Stimulated activated CD8-positive, alpha-beta memory T cell treated with anti-CD3 and anti-CD28 coated beads, Interleukin-15, amount 100 ng/mL, for 4 hours (primary cell): ENCODE measurements around the gene THRB.

ENCODE experiments used
- DNase-seq, 2 donors: peaks; one replicate each; pipeline ENCODE4 v3.0.0-alpha.2; 2020; ENCODE audit warnings: low read depth in 2 of 2

The THRB gene

DNA sequence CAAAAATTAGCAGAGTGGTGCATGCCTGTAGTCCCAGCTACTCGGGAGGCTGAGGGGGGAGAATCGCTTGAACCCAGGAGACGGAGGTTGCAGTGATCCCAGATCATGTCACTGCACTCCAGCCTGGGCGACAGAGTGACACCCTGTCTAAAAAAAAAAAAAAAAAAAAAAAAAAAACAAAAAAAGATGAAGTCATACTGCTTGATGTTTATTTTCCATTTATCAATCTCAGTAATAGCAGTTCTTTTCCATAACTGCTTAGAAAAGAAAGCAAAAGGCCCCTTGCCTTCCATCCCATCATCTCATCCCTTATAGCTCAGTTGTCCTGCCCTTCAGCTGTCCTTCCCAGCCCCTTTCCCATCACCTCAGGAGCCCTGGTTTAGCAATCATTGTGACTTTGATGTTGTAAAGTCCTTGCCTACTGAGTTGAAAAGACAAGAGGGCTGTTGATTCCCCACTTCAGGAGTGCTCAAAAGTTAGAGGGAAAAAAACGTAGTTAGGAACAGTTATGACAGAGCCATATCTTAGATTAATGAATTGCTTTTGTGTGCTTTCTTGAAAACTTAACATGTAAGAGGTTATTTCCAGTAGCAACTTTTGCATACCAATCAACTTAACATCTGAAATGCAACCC lies 18.0 kb upstream of the THRB start:
- DNase-seq, result no peak

DNA sequence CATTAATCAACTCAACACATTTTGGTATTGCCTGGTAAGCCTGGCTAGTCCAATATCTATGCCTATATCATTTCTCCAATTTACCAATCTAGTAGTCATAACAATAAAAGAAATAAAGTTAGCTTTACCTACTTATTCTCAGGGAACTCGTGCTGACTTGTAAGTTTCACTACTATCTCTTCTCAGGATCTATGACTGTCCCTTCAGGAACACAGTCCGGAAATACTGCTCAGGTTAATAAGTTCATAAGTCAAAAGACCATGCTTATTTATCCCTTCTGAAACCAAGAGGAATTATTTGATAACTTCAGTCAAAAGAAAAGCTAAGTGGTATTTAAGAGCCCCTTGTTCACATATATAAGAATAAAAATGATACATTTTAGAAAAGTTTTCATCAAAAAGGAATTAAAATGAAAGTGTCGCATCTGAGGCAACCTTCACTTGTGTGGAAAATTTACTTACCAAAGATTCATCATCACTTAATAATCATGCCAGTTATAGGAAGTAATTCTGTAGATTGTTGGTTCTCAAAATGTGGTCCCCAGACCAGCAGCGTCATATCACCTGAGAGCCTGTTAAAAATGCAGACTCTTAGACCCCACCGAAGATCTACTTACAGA lies 15.5 kb upstream of the THRB start:
- DNase-seq, result no peak

DNA sequence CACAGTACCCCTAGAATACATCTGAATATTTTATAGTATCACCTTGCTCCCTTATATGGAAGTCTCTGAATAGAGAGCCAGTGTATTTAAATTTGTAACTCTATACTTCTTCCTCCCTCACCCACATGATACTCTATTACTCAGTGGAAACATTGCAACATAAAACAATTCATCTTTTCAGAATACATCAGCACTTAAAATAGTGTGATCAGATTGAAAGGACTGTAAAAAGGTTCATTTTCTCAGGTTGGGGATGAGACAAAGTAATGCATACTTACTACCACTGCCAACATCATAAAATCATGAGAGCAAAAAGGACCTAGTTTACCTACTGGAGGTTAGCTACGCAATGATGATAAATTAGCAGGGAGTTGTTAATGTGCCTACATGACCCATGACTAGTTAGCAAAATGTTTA lies 13.8 kb upstream of the THRB start:
- no peak for DNase-seq

DNA sequence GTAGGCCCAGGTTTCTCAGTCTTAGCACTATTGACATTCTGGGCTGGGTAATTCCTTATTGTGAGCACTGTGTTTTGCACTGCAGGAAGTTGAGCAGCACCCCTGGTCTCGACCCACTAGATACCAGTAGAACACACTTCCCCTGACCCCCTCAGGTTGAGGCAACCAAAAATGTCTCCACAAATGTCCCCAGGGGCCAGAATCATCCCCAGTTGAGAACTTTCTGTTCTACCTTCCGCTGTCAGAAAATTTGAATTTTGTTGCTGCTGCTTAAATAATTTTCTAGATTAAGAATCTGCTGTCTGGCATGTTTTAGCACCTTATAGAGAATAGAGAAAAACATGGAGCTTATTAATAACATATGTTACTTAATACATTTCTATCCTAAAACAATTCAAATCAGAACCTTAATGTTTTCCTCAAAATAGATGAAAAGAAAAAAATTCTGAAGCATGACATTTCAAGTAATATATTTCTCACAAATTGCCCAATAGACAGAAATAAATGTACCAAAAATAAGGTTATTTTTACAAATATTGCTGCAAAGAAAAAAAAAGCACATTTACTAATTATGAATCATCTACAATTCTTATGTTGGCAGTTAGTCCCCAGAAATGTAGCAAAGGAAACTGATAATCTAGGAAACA lies 13.2 kb upstream of the THRB start:
- no peak for DNase-seq

DNA sequence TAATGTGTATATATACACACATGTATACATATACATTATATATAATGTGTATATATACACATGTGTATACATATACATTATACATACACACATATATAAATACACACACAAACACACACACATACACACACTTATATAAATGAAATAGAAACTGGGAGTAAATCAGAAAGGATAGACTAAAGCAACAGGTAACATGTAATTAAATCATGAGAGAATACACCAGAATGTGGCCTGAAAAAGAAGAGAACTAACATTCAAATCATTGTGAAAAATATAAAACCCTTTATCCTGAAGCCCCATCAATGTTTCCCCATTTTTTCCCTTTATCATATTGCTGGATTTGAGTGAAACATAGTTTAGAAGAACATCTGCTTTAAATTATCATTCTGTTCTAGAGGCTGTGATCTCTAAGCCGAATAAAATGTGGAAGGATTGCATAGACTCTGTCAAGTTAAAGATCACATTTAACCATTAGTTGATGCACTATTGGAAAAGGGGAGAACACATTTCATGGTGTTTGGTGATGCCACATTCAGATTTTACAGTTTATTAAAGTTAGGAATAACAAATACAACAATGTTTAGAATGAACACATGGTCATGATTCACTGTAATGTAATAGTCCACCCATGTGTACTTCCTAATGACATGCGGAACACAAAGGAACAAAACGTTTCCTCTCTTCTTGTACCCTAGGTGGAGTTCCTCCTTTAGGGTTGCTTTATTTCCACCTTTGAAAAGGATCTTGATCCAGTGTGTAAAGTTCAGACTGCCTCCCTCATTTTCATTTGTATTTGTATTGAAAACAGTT lies 12.5 kb upstream of the THRB start:
- no peak for DNase-seq

DNA sequence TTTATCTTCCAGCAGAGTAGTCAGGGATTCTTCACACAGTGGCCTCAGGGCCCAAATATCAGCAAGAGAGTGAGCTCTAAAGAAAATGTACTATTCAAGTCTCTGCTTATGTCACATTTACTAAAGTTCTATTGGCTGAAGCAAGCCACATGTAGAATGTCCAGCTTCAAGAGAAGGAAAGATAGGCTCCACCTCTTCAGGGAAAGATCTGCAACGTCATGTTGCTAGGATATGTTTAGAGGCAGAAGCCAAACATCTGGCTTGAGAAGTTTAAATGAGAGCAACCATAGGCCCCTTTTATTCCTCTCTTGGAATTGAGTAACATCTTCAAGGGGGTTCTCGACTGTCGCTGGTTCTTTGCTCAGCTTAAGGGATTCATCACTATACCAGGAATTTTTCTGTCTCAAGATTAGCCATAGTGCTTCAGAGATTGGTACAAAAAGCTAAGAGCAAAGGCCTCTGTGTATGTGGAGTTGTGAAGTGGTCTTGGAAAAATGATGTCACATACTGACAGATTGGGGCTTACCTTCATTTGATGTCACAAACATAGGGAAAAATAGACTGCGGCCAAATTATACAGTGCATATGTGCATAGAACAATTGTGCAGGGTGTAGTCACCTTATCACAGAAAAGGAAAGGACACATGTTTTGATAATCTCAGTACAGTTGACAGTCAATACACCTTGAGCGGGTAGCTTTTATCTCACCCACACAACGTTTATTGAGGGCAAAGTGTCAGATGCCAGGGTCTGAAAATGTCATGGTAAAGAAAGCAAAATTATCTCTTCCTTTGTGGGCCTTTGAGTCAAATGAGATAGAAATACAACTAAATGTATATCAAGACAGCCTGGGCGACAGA lies 11.3 kb upstream of the THRB start:
- DNase-seq, result no peak

DNA sequence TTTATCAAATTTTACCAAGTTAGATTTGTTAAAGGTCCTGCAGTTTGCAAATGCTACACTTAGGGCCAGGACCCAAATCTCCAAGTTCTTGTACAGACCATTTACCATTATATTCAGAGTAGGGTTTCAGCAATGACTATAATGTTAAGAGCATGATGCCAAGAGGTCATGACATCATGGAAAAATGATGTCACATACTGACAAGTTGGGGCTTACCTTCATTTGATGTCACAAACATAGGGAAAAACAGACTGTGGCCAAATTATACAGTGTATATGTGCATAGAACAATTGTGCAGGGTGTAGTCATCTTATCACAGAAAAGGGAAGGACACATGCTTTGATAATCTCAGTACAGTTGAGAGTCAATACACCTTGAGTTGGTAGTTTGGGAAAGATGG lies 10.1 kb upstream of the THRB start:
- no peak for DNase-seq

DNA sequence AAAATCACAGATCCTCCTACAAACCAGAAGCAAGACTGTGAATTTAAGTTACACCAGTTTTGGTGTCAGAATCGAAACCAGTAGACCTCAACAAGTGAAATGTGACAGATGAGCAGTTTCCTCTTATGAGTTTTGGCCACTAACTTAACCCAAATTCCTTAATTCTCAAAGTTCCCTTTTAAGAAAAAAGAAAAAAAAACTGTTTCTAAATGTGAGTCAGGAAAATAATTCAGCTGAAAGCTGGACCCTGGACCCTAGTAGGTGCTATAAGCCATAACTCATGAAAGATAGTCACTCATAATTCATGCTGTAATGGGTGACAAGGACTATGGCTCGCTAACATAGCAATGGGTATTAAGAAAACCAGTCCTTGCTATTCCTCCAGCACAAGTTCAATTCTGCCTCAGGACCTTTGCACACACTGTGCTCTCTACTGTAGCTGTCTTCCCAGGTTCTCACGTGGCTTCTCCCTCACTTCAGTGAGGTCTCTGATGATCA lies 9.0 kb upstream of the THRB start:
- no peak for DNase-seq

DNA sequence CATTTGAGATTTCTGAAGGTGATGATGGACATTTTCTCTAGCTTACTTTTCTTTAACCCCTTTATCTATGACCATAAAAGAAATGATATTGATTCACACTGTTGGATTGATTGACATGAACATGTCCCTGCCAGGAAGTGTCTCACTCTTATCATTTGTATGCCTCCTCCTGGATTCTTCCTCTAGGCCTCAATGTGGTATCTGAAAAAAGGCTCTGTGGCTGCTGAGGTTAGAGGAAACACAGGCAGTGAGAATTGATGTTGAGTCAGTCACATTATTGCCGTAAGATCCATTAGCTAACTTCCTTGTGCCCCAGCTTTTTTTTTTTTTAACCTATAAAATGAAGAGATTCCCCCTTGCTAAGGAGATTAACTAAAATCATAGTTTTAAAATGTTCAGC lies 8.0 kb upstream of the THRB start:
- DNase-seq, result no peak

DNA sequence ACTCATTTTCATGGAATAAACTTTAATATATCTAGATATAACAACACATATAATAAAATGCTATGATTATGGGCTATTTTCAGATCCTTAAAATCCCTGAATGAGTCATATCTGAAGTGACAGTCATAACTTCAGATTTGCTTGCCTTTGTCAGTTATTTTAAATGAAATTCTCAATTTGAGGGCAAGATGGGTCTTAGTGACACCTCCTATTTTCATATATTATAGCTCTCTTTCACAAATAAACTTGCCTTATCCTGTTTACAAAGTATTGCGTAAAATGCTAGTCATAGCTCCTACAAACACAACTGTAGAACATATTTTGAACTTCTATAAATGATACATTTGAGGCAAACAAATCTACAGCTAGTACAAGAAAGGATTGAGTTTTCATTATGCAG lies 6.2 kb upstream of the THRB start:
- no peak for DNase-seq

DNA sequence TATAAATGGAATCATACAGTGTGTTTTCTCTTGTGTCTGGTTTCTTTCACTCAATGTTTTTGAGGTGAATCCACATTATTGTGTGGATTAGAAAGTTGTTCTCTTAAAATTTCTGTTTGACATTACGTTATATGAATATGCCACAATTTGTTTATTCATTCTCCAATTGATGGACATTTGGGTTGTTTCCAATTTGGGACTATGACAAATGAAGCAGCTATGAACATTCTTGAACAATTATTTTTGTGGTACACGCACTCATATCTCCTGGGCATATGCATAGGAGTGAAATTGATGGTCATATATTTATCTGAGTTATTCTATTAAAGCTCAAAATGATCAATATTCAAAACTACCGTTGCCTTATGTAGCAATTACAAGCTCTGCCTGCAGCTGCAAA lies 5.3 kb upstream of the THRB start:
- DNase-seq, result no peak

DNA sequence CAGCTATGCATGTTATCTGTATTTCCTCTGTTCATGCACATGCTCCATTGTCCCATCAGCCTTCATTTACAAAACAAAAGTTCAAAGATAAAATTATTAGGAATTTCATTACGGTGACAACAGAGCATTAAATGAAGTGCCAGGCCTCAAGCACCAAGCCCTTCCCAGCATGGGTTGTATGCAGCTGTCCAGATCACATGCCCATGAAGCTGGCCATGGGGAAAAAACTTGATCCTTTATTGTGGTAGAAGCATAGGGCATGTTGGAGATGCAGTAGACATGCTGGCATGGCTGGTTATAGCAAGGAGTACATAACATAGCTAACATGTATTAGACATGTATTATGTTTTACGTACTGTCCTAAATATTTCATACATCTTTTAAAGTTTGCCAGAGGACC lies 4.1 kb upstream of the THRB start:
- no peak for DNase-seq

DNA sequence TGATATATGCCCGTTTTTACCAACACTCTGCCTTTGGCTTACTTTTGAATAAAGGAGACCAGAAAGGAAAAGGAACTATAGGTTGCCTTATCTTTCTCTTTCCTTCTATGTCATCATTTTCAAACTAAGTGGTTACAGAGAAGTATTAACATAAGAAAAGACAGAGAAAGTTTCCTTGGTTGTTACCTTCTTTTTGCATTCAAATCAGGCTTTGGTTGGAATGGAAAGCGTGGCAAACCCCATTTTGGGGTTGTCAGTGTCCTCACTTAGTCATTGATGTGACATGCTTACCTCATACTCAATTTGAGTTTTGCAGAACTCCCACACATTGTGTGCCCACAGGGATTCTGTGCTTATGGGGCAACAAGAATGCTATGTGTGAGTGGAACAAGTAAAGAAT lies 3.7 kb upstream of the THRB start:
- DNase-seq, result no peak

DNA sequence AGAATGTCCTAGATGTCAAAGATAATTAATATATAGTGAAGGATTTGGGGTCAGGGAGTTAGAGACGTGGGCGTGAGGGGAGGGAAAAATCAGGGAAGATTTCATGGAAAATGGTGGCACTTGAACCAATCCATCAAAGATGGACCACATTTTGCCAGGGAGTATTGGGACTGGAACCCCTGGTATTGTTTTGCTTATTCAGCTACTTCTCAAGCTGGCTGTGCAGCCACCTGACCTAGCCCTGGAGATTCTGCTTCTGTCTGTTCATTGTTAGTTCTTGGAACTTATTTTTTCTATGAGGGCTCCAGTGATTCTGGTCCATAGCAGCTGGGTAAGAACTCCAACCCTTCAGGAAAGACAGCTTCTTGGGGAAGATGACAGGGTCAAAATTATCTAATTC lies 3.3 kb upstream of the THRB start:
- no peak for DNase-seq

DNA sequence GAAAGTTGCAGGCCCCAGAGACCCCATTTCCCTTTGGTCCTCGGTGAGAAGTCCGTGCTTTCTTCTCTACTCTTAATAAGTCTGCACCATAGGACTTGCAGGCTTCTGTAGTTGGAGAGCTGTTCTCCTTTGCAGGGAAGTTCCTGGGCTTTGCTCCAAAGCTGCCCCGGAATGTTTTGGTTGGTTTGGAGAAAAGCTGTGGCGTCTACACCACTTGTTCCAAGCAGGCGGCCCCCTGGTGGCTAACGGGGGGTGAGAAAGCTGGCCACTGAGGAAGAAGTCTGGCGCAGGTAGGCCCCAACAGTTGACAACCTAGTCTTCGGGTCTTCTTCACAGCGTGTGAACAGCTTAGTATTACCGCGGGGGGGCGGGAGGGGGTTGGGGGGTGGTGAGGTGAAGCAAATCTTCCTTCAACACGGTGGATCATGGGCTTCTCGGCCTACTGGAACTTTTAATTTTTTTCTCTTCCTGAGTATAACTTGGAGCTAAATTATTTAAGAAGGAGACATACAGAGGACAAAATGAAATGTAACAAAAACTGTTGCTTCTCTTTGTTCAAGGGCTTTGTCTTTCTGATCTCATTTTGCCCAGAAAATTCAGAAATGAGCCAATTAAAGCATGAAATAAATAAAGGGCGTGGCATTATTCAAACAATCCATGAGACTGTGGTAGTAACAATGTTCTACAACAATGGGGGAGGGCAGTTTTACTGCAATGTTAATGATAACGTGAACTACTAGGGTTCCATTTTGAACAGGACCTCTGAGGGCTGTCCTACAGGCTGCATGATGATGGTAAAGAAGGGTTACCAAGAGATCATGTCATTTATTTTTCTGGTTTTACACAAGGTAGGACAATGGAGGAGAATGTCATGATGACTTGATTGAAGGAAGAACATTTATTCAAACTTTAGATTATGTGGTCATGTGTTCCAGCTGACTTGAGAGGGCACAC lies 2.2 kb upstream of the THRB start:
- DNase-seq, result no peak

DNA sequence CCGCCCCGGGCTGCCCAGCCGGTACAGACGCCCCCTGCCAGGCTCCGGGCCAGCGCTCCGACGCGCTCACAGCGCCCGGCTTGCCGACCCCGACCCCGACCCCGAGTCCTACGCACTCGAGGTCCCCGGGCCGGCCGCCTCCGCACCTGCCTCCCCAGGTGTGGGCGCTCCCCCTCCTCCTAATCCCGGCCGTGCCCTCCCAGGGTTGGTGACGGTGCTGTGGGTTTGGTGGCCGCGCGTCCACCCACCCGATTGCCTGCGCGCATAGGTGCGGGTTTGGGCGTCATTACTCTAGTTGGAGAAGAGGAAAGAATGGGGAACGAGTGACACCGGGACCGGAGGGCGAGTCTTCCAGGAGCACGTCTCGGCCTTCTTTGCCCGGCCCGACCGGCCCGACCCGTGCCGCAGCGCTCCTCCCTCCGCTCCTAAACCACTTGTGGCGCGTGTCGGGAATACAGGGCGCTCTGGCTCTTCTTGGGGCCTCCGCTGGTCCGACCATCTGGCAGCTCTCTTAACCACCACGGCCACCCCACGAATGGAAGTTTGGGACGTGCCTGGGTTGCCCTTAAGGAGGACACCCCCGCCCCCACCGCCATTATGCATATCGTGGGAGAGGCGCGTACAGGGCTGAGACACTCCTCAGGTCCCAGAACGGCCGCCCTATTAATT lies 810 bp upstream of the THRB start:
- DNase-seq, result no peak

DNA sequence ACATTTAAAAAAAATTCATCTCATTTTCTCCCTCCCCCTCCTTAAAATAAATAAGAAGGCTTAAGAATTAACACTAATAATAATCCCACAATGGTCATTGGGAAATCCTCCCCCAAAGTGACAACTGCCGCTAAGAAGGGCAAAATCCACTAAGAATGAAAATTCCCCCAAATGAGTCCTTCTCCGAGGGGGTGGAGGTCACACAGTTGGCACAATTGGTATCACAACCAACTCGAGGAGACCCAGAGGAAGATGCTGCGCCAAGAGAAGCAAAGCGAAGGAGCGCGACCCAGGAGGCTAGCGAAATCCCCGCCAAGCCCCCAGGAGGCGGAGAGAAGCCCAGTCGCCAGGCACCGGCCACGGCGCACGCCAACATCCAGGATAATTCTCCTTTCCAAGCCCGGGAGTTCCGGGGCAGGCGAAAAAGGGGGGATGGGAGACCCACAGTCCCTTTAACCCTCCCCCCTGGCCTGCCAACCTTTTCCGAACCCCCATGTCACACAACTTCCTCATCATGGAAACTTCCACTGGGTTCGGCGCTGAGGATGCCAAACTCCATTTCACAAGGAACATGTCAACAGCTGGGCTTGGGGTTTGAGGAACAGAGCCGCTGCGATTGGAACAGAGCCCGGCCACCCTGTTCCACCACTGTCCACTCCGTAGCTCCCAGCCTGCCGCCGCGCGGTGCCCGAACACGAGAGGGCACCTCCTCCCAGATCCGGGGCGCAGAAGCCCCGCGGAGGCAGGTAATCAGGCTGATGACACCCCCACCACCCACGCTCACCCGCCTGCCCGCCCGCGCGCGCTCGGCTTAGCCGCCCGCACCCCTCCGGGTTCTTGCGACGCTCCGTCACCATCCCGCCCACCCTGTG lies 668 bp downstream of the THRB start:
- no peak for DNase-seq

DNA sequence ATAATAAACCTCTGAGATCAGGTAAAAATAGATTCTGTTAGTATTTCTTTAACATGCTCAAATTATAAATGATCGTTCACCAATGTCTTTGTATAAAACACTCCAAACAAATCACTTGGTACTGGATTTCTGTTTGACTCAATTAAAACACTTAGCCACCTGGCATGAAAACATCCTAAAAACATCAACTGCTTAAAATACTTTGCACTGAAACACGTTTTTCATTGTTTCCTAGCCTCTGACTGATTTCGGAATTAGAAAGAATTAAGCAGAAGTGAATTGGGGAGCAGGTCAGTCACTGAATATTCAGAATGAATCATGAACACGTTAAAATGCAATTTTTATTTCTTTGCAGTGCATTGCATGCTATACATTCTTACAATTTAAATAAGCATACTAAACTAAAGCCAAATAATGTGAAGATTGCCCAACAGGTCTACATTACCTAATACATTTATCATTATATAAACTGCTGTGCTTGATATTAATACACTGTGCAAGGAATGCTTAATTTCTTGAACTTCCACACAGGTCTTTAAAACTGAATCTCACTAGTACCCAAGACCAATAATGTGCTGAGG lies 1.6 kb downstream of the THRB start:
- no peak for DNase-seq

DNA sequence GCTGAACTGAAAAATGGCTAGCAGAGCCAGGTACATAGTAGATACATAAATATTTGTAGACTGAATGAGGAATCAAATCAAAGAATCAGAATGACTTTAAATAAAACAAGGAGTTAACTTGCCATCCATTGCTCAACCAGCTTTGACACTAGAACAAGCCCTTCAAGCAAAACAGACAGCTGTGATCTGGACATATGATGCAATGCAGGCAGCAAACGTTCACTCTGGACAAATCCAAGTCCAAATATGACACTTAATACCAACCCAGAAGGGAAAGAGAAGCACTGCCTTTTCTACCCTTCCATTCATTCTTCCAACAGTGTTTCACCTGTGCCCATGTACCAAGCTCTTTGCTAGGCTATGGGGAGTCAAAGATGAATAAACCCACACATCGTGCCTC lies 4.5 kb downstream of the THRB start:
- no peak for DNase-seq
